IMR-90 (cell line): ENCODE results near the gene HLA-DOA.

ENCODE experiments used
- CTCF ChIP-seq: conservative IDR thresholded peaks from 2 replicates; pipeline ENCODE4 v1.5.1; 2012; ENCODE audit warnings: mild to moderate bottlenecking, low read depth, low read length, improper control_type of control experiment
- MXI1 ChIP-seq: IDR thresholded peaks from 2 replicates; pipeline ENCODE4 v1.6.1; 2012; ENCODE audit warnings: low read depth, mild to moderate bottlenecking, low read length, moderate library complexity, borderline replicate concordance
- POLR2A ChIP-seq: IDR thresholded peaks from 2 replicates; pipeline ENCODE4 v1.6.1; 2012; ENCODE audit warnings: mild to moderate bottlenecking, low read depth, low read length
- RCOR1 ChIP-seq: IDR thresholded peaks from 2 replicates; pipeline ENCODE4 v1.6.1; 2012; ENCODE audit warnings: mild to moderate bottlenecking, low read length, improper control_type of control experiment; ENCODE audit not compliant: insufficient replicate concordance
- SMC3 ChIP-seq: fragments of 150-350 bp; IDR thresholded peaks from 2 replicates; pipeline ENCODE4 v1.6.1; 2016; ENCODE audit warnings: low read depth, mild to moderate bottlenecking, antibody characterized with exemption, low read length, moderate library complexity

GRCh38 chr6:32974541-32975308, 34.7 kb downstream of the HLA-DOA start:
- TF ChIP-seq CTCF (no peak), POLR2A (no peak), MXI1 (no peak), RCOR1 (no peak), SMC3 (no peak)
